GM23338 (cell line): ENCODE data around the gene UEVLD. TPM values are rescaled to one million over a fixed set of nuclear protein-coding genes. Genes with fewer than 3 reads are reported as not detected.

Source experiments
- ATAC-seq: fragments of 200-7000 bp; cut with Tn5 transposase; 3 replicates; pipeline ENCODE4 v1.9.1; 2020
- DNase-seq: peaks from one replicate; pipeline ENCODE4 v3.0.0-alpha.2; 2015; ENCODE audit warnings: low spot score
- H2AFZ ChIP-seq: fragments of 200-600 bp; sonication (generic); 2 replicates; pipeline ENCODE4 v1.8.0; 2016; ENCODE audit warnings: antibody characterized with exemption, mild to moderate bottlenecking, moderate library complexity
- H3F3A ChIP-seq: fragments of 200-600 bp; sonication (generic); replicated peaks from 2 replicates; pipeline ENCODE4 v1.8.0; 2017; ENCODE audit warnings: antibody characterized with exemption, mixed run types, low read depth
- H3K27ac ChIP-seq: fragments of 200-600 bp; sonication (generic); 2 replicates; pipeline ENCODE4 v1.6.1; 2016; ENCODE audit warnings: low read depth
- H3K27me3 ChIP-seq: fragments of 200-600 bp; sonication (generic); 2 replicates; pipeline ENCODE4 v1.8.0; 2016; ENCODE audit warnings: mild to moderate bottlenecking, mixed run types, moderate library complexity; ENCODE audit not compliant: insufficient read depth
- H3K36me3 ChIP-seq: fragments of 200-600 bp; sonication (generic); 2 replicates; pipeline ENCODE4 v1.8.0; 2016; ENCODE audit warnings: mild to moderate bottlenecking; ENCODE audit not compliant: insufficient read depth
- H3K4me1 ChIP-seq: fragments of 200-600 bp; sonication (generic); 2 replicates; pipeline ENCODE4 v1.8.0; 2016; ENCODE audit warnings: mild to moderate bottlenecking, moderate library complexity; ENCODE audit not compliant: insufficient read depth
- H3K4me2 ChIP-seq: fragments of 200-600 bp; sonication (generic); 2 replicates; pipeline ENCODE4 v1.7.1; 2017; ENCODE audit warnings: mixed run types
- H3K4me3 ChIP-seq: fragments of 200-600 bp; sonication (generic); 2 replicates; pipeline ENCODE4 v1.6.1; 2016; ENCODE audit warnings: mixed run types
- H3K79me2 ChIP-seq: fragments of 200-600 bp; sonication (generic); replicated peaks from 2 replicates; pipeline ENCODE4 v1.8.0; 2017; ENCODE audit warnings: mild to moderate bottlenecking; ENCODE audit not compliant: insufficient read depth
- H3K9me2 ChIP-seq: fragments of 200-600 bp; sonication (generic); 2 replicates; pipeline ENCODE4 v1.8.0; 2017; ENCODE audit not compliant: insufficient read depth
- H4K20me1 ChIP-seq: fragments of 200-600 bp; sonication (generic); replicated peaks from 2 replicates; pipeline ENCODE4 v1.8.0; 2017; ENCODE audit warnings: mild to moderate bottlenecking; ENCODE audit not compliant: insufficient read depth
- H3K27ac Mint-ChIP-seq: 2 replicates; pipeline ENCODE4 v1.8.0; 2020; ENCODE audit warnings: inconsistent platforms, mild to moderate bottlenecking, moderate library complexity, mixed read lengths
- H3K27me3 Mint-ChIP-seq: 3 replicates; pipeline ENCODE4 v1.8.0; 2022; ENCODE audit warnings: low read depth, mild to moderate bottlenecking, moderate library complexity, mixed read lengths, inconsistent platforms; ENCODE audit not compliant: insufficient read depth, poor library complexity
- H3K36me3 Mint-ChIP-seq: 3 replicates; pipeline ENCODE4 v1.8.0; 2021; ENCODE audit warnings: low read depth, mild to moderate bottlenecking, inconsistent platforms, moderate library complexity, mixed read lengths
- H3K4me1 Mint-ChIP-seq: 3 replicates; pipeline ENCODE4 v1.8.0; 2020; ENCODE audit warnings: mild to moderate bottlenecking, inconsistent platforms, mixed read lengths
- H3K4me3 Mint-ChIP-seq: 3 replicates; pipeline ENCODE4 v1.8.0; 2021; ENCODE audit warnings: moderate library complexity, mild to moderate bottlenecking, inconsistent platforms, mixed read lengths
- H3K9me3 Mint-ChIP-seq: 3 replicates; pipeline ENCODE4 v1.8.0; 2020; ENCODE audit warnings: moderate library complexity, mild to moderate bottlenecking, inconsistent platforms, mixed read lengths
- CREB1 ChIP-seq: fragments of 250-450 bp; sonication (Bioruptor Pico); IDR thresholded peaks from 2 replicates; pipeline ENCODE4 v1.5.0; 2020; ENCODE audit warnings: low read depth, mild to moderate bottlenecking, moderate library complexity
- ETS1 ChIP-seq: IDR thresholded peaks from 2 replicates; pipeline ENCODE4 v1.6.1; 2016; ENCODE audit warnings: antibody characterized with exemption
- EZH2 ChIP-seq: fragments of 200-600 bp; sonication (generic); IDR thresholded peaks from one replicate; pipeline ENCODE4 v1.8.0; 2017; ENCODE audit warnings: antibody characterized with exemption, mild to moderate bottlenecking, low read depth; ENCODE audit not compliant: unreplicated experiment
- EZH2phosphoT487 ChIP-seq: fragments of 200-600 bp; sonication (generic); IDR thresholded peaks from one replicate; pipeline ENCODE4 v1.8.1; 2018; ENCODE audit warnings: antibody characterized with exemption; ENCODE audit not compliant: unreplicated experiment
- JUNB ChIP-seq: IDR thresholded peaks from one replicate; pipeline ENCODE4 v1.6.1; 2016; ENCODE audit warnings: antibody characterized with exemption; ENCODE audit not compliant: unreplicated experiment
- NANOG ChIP-seq: IDR thresholded peaks from 2 replicates; pipeline ENCODE4 v1.6.1; 2016; ENCODE audit warnings: antibody characterized with exemption, borderline replicate concordance
- POLR2AphosphoS5 ChIP-seq: IDR thresholded peaks from 2 replicates; pipeline ENCODE4 v1.6.1; 2016; ENCODE audit warnings: antibody characterized with exemption, low read depth
- STAT1 ChIP-seq: IDR thresholded peaks from one replicate; pipeline ENCODE4 v1.6.1; 2016; ENCODE audit warnings: antibody characterized with exemption; ENCODE audit not compliant: unreplicated experiment
- ZNF114 ChIP-seq: fragments of 250-450 bp; sonication (Bioruptor Pico); IDR thresholded peaks from 2 replicates; pipeline ENCODE4 v1.5.0; 2020; ENCODE audit warnings: mild to moderate bottlenecking, moderate library complexity
- ZNF331 ChIP-seq: fragments of 250-450 bp; sonication (Bioruptor Pico); IDR thresholded peaks from 2 replicates; pipeline ENCODE4 v1.5.0; 2020; ENCODE audit warnings: low read depth, mild to moderate bottlenecking, moderate library complexity
- polyA plus RNA-seq: library from polyadenylated mRNA; unstranded; fragments of >200 nt; fragmentation: Nextera tagmentation; extraction: Ambion mirVana; gene quantifications from 2 replicates; pipeline ENCODE4 v1.2.1, GENCODE V29; 2016
- total RNA-seq: library from RNA; depleted of rRNA; stranded (reverse); fragments of >200 nt; shearing (Covaris generic); gene quantifications from 2 replicates; pipeline ENCODE4 v1.2.3, GENCODE V29; 2014
- TF ChIP-seq, protein P1 (sequence below): IDR thresholded peaks from one replicate; pipeline ENCODE4 v1.6.1; 2018; ENCODE audit warnings: antibody characterized with exemption; ENCODE audit not compliant: unreplicated experiment
- TF ChIP-seq, protein P2 (sequence below): fragments of 250-450 bp; sonication (Bioruptor Pico); IDR thresholded peaks from 2 replicates; pipeline ENCODE4 v1.5.0; 2020; ENCODE audit warnings: mild to moderate bottlenecking, moderate library complexity
- TF ChIP-seq, protein P3 (sequence below), 2 experiments: fragments of 200-600 bp in 1 of 2; sonication (generic) in 1 of 2; conservative IDR thresholded peaks; 2 replicates each; pipeline versions ENCODE4 v1.5.1 to v1.6.1; 2016 to 2017; ENCODE audit warnings: antibody characterized with exemption in 2 of 2, low read depth in 2 of 2, mild to moderate bottlenecking in 2 of 2, moderate library complexity in 1 of 2

Gene UEVLD
- total and polyA plus RNA-seq, 2 experiments from 2014 or later = 10.2 to 11.8 TPM

- TF ChIP-seq EZH2 (no peak), EZH2phosphoT487 (no peak), NANOG (no peak)
Measured at GRCh38 chr11:18632841-18633240, 44.3 kb upstream of the UEVLD start (continued).

DNA sequence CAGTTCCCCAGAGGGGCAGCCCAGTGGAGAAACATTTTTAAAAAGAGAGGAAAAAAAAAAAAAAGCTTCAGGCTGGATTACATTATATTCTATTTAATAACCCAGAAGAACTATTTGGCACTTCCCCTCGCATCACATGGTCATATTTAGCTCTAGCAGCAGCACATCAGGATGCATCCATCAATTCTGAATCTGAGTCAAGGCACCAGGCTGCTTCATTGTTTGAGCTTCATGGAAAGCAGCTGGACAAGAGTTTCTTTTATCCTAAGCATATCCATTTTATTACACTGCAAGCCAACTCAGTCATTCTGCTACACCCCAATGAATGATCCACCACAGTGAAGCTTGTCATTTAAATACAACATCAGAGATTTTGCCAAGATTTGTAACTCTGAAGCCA is 35.6 kb upstream of the UEVLD start:
- 0 out of 3 replicates have a peak, but pooled peaks cover 3% of the 10 kb centered on the region for H3K9me3 Mint-ChIP-seq
- H3K4me1 Mint-ChIP-seq = no peaks in the 10 kb centered on the region
- Histone ChIP-seq H3K4me2 (no peak overlapping the region), H3K36me3 (no peaks in the 10 kb centered on the region), H3K27me3 (no peaks in the 10 kb centered on the region), H3K9me2 (peaks cover 5% of the 10 kb centered on the region; the same call in 1 of the 2 replicates), H2AFZ (no peak overlapping the region), H3K4me1 (no peaks in the 10 kb centered on the region; the same call in 1 of the 2 replicates), H3K4me3 (no peak overlapping the region), H3K27ac (no peak overlapping the region), H3K79me2 (peaks cover 100% of the 10 kb centered on the region), H4K20me1 (peaks cover 20% of the 10 kb centered on the region), H3F3A (no peaks in the 10 kb centered on the region)
- H3K4me3 Mint-ChIP-seq = no peak overlapping the region
- DNase-seq (no peak), ATAC-seq (no peak)
- no peak for TF ChIP-seq CREB1 (CRISPR knock-in tag)
- TF ChIP-seq EZH2phosphoT487 = no peak
- no peak for TF ChIP-seq ETS1
- TF ChIP-seq JUNB = no peak
- TF ChIP-seq EZH2 = no peak
- TF ChIP-seq, protein P1, sequence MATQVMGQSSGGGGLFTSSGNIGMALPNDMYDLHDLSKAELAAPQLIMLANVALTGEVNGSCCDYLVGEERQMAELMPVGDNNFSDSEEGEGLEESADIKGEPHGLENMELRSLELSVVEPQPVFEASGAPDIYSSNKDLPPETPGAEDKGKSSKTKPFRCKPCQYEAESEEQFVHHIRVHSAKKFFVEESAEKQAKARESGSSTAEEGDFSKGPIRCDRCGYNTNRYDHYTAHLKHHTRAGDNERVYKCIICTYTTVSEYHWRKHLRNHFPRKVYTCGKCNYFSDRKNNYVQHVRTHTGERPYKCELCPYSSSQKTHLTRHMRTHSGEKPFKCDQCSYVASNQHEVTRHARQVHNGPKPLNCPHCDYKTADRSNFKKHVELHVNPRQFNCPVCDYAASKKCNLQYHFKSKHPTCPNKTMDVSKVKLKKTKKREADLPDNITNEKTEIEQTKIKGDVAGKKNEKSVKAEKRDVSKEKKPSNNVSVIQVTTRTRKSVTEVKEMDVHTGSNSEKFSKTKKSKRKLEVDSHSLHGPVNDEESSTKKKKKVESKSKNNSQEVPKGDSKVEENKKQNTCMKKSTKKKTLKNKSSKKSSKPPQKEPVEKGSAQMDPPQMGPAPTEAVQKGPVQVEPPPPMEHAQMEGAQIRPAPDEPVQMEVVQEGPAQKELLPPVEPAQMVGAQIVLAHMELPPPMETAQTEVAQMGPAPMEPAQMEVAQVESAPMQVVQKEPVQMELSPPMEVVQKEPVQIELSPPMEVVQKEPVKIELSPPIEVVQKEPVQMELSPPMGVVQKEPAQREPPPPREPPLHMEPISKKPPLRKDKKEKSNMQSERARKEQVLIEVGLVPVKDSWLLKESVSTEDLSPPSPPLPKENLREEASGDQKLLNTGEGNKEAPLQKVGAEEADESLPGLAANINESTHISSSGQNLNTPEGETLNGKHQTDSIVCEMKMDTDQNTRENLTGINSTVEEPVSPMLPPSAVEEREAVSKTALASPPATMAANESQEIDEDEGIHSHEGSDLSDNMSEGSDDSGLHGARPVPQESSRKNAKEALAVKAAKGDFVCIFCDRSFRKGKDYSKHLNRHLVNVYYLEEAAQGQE = no peak
- no peak for TF ChIP-seq STAT1
- TF ChIP-seq ZNF331 (CRISPR knock-in tag) = no peak
- no peak for TF ChIP-seq ZNF114 (CRISPR knock-in tag)
- TF ChIP-seq, protein P2, sequence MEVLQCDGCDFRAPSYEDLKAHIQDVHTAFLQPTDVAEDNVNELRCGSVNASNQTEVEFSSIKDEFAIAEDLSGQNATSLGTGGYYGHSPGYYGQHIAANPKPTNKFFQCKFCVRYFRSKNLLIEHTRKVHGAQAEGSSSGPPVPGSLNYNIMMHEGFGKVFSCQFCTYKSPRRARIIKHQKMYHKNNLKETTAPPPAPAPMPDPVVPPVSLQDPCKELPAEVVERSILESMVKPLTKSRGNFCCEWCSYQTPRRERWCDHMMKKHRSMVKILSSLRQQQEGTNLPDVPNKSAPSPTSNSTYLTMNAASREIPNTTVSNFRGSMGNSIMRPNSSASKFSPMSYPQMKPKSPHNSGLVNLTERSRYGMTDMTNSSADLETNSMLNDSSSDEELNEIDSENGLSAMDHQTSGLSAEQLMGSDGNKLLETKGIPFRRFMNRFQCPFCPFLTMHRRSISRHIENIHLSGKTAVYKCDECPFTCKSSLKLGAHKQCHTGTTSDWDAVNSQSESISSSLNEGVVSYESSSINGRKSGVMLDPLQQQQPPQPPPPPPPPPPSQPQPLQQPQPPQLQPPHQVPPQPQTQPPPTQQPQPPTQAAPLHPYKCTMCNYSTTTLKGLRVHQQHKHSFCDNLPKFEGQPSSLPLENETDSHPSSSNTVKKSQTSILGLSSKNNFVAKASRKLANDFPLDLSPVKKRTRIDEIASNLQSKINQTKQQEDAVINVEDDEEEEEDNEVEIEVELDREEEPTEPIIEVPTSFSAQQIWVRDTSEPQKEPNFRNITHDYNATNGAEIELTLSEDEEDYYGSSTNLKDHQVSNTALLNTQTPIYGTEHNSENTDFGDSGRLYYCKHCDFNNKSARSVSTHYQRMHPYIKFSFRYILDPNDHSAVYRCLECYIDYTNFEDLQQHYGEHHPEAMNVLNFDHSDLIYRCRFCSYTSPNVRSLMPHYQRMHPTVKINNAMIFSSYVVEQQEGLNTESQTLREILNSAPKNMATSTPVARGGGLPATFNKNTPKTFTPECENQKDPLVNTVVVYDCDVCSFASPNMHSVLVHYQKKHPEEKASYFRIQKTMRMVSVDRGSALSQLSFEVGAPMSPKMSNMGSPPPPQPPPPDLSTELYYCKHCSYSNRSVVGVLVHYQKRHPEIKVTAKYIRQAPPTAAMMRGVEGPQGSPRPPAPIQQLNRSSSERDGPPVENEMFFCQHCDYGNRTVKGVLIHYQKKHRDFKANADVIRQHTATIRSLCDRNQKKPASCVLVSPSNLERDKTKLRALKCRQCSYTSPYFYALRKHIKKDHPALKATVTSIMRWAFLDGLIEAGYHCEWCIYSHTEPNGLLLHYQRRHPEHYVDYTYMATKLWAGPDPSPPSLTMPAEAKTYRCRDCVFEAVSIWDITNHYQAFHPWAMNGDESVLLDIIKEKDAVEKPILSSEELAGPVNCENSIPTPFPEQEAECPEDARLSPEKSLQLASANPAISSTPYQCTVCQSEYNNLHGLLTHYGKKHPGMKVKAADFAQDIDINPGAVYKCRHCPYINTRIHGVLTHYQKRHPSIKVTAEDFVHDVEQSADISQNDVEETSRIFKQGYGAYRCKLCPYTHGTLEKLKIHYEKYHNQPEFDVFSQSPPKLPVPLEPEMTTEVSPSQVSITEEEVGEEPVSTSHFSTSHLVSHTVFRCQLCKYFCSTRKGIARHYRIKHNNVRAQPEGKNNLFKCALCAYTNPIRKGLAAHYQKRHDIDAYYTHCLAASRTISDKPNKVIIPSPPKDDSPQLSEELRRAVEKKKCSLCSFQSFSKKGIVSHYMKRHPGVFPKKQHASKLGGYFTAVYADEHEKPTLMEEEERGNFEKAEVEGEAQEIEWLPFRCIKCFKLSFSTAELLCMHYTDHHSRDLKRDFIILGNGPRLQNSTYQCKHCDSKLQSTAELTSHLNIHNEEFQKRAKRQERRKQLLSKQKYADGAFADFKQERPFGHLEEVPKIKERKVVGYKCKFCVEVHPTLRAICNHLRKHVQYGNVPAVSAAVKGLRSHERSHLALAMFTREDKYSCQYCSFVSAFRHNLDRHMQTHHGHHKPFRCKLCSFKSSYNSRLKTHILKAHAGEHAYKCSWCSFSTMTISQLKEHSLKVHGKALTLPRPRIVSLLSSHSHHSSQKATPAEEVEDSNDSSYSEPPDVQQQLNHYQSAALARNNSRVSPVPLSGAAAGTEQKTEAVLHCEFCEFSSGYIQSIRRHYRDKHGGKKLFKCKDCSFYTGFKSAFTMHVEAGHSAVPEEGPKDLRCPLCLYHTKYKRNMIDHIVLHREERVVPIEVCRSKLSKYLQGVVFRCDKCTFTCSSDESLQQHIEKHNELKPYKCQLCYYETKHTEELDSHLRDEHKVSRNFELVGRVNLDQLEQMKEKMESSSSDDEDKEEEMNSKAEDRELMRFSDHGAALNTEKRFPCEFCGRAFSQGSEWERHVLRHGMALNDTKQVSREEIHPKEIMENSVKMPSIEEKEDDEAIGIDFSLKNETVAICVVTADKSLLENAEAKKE (CRISPR knock-in tag) = no peak
- TF ChIP-seq, protein P3, sequence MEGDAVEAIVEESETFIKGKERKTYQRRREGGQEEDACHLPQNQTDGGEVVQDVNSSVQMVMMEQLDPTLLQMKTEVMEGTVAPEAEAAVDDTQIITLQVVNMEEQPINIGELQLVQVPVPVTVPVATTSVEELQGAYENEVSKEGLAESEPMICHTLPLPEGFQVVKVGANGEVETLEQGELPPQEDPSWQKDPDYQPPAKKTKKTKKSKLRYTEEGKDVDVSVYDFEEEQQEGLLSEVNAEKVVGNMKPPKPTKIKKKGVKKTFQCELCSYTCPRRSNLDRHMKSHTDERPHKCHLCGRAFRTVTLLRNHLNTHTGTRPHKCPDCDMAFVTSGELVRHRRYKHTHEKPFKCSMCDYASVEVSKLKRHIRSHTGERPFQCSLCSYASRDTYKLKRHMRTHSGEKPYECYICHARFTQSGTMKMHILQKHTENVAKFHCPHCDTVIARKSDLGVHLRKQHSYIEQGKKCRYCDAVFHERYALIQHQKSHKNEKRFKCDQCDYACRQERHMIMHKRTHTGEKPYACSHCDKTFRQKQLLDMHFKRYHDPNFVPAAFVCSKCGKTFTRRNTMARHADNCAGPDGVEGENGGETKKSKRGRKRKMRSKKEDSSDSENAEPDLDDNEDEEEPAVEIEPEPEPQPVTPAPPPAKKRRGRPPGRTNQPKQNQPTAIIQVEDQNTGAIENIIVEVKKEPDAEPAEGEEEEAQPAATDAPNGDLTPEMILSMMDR (conservative IDR thresholded peaks at IDR 0.05; ENCODE audit: low read depth in 2 of 2) = no peak
- TF ChIP-seq NANOG = no peak
- no peak for TF ChIP-seq POLR2AphosphoS5
- no peaks in the 10 kb centered on the region for H3K27me3 Mint-ChIP-seq
- H3K27ac Mint-ChIP-seq = no peak overlapping the region
- peaks cover 3% of the 10 kb centered on the region; the same call in 1 of the 3 replicates for H3K36me3 Mint-ChIP-seq
